ENCODE results near the gene TBL1Y.
"Not testable (repeated sequence)": the region's sequence is repeated elsewhere in the genome, so short reads cannot be mapped to it uniquely, and the experiment has no call there.

The TBL1Y gene

DNA sequence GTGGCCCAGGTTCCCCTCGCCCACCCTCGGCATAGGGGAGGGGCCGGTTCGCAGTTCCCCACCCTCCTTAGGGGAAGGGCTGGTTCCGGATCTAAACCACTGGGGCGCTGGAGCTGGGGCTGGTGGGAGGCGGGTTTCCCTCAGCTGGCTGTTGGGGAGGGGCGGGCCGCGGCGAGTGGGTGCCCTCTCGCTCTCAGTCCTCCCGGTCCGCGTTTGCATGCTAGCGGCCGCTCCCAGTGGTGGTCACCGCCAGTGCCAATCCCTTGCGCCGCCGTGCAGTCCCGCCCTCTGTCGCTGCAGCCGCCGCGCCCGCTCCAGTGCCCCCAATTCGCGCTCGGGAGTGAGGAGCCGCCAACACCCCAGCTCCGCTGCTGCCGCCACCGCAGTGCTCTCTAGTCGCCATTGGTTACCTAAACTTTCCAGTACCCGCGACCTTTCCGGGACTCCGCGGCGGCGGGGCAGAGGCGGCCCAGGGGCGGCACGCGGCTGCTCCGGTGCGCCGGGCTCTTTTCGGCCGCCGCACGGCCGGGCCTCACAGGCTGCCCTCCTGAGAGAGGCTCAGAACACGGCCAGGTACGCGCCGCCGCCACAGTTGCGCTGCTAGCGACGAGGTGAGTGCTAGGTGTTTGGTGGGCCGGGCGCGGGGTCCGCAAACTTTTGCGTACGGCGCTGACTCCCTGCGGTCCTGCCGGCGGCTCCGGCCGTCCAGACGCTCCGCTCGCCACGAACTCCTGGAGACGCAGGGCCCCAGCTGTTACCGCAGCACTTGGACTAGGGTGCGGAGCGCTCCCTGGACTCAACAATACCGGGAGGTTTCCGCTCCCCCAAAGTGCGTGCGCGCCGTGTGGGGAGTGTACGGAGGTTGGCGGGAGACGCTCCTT is at the start of gene TBL1Y:
Gene TBL1Y (plus strand): TSS at position 326 of the 881 bp plus-strand sequence. CDS start 114,388 bp downstream, outside the sequence.
- DNase-seq (ENCODE audit: low spot score), result peak; percentile 6

DNA sequence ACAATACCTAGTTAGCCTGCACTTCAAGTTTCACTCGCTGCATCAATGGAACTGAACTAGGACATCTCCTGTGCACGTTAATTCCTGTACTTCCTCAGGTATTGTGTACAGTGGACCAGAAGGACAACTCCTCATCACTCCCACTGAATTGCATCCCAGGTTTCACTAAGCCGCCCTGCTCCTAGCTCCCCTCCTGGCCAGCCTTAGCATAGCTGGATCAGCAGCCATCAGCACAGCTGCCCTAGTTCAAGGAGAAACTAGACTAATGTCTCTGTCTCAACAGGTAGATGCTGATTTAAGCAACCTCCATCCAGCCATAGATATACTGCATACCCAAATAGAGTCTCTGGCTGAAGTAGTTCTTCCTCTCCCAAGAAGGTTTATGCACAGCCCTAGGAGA is 16.0 kb upstream of the TBL1Y start:
- no peak for DNase-seq (ENCODE audit: low spot score)

- no peak for DNase-seq (ENCODE audit: low spot score)
Observed at GRCh38 chrY:6895236-6895635, 15.3 kb upstream of the TBL1Y start.

DNA sequence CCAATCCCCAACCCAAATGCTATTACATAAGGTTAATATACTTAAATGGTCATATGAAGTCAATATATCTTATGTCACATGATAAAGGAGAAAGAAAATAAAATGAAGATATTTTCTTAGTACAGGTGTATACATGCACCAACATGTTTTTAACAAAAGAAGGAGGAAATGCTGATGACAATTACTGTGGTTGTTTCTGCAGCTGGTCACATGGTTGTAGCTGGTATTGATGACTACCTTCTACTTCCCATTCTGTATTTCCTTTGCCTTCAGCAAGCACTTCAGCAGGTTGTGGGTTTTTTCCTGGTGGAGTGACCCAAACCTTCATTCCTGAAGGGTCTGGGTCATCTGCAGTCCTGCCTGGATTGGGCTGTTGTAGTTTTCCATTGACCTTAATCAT is 8.4 kb upstream of the TBL1Y start:
- DNase-seq (ENCODE audit: low spot score), result not testable (repeated sequence)

GRCh38 chrY:6907591-6907990 is 2.9 kb upstream of the TBL1Y start:
- DNase-seq (ENCODE audit: low spot score), result no peak

DNA sequence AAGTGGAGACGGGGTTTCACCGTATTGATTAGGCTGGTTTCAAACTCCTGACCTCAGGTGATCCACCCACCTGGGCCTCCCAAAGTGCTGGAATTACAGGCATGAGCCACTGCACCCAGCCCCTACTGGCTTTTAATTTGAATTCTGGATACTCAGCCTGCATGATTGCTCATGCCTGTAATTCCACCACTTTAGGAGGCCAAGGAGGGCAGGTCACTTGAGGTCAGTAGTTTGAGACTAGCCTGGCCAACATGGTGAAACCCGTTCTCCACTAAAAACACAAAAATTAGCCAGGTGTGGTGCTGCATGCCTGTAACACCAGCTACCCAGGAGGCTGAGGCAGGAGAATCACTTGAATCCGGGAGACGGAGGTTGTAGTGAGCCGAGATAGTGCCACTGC is 2.5 kb upstream of the TBL1Y start:
- not testable (repeated sequence) for DNase-seq (ENCODE audit: low spot score)

GRCh38 chrY:6909118-6909521 is 1.4 kb upstream of the TBL1Y start:
- DNase-seq (ENCODE audit: low spot score), result no peak

DNA sequence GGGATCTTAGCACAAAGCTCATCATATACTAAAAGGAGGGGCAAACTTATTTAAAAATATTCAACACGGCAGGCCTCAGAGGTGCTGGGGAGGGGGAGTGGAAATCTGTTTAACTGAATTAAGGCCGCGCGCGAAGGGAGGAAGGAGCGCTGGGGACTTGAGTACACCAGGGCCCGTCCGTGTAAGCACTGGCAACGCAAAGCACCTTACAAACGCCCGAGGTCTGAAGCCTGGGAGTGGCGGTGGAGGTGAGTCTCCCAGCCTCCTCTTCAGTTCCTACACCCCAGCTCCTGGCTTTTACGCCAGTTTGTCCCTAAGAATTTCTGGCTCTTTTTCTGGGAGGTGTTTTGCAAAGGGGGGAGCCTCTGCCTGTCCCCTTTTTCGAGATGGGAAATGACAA is 641 bp upstream of the TBL1Y start:
- no peak for DNase-seq (ENCODE audit: low spot score)

- DNase-seq (ENCODE audit: low spot score), result no peak
Observed at GRCh38 chrY:6911253-6911881, 870 bp downstream of the TBL1Y start, which contains the start of gene AMELY. Gene AMELY (minus strand): TSS chrY:6911752. CDS start chrY:6872608, 39,144 bp downstream.

DNA sequence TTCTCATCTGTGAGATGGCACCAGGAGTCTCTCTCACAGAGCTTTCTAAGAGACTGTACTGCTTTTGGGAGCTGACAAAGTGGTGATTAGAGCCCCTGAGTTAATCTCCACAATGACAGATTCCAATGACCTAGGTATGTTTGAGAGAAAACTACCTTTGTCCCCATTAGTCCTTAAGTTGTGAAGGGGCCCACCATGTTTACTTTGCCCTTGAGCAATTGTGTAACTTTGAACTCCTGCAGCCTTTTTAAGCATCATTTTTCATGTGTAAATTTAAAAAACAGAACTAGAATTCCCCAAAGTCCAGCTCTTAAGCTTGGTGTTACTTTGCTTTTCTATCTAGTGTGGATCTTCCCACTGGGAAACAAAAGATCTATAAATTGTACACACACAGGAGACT is 2.9 kb downstream of the TBL1Y start:
- DNase-seq (ENCODE audit: low spot score), result no peak

DNA sequence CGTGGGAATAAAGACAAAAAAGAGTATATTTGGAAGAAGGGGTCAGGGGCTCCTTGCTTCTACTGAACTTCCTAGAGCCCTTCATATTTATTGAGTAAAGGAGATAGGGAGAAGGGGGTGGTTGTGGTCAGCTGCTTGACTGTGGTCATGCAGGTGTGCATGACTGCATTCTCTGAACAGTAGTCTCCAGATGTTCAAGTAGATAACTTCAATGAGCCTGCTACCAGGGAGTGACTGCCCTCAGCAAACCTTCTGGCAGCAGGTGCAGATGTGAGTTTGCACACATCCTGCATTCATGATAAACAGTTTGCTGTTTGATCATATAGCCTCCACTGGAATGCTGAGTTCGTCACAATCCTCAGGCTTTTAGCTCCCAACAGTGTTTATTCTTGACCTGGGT is 10.6 kb downstream of the TBL1Y start:
- DNase-seq (ENCODE audit: low spot score), result no peak

- DNase-seq (ENCODE audit: low spot score), result no peak
Observed at GRCh38 chrY:6928265-6928664, 17.8 kb downstream of the TBL1Y start.

GRCh38 chrY:6929237-6929636 is 18.7 kb downstream of the TBL1Y start:
- no peak for DNase-seq (ENCODE audit: low spot score)

DNA sequence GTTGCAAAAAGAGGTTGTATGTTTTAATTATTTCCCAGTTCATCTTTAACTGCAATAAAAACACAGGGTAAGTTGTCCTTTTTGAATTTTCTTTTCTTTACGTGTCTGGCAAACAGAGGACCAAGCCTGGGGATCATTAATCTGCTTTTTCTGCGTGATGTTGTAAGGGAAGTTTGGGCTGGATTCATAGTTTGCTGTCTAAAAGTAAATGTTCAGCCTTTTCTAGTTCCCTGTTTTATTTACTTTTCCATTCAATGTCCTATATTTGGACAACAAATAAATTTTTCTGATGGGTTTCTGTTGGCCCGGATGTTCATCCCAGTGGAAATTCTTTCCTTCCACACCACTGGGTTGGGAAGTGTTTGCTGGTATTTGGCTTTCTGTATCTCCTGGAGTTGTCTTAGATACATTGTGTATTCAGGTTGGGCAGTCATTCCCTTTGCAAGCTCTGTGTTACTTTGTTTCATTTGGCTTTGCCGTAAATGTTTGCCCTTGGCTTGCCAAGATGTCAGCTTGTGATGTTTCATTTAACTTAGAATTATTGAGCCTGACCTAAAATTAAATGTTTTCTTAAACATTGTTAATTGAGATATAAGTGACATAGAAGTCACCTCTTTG is 21.4 kb downstream of the TBL1Y start:
- no peak for DNase-seq (ENCODE audit: low spot score)

- DNase-seq (ENCODE audit: low spot score), result no peak
Observed at GRCh38 chrY:6935497-6935896, 25.0 kb downstream of the TBL1Y start.

DNA sequence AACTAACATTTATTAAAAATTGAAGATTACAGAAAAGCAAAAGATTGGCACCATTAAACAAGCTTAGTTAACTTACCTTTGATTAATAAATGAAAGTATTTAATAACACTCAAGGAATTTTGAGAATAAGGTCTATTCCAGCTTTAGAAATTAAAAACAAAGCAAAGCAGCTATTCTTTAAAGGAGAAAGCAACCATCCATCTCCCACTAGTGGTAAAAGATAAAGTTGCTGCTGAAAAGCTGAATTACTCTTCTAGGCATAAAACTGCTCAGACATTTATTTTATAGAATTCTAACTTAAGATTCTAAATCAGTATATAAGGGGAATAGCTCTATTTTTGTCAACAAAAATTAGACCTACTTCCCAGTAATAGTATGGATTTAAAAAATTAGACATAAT is 37.2 kb downstream of the TBL1Y start:
- DNase-seq (ENCODE audit: low spot score), result no peak

GRCh38 chrY:6948378-6948777 is 37.9 kb downstream of the TBL1Y start:
- DNase-seq (ENCODE audit: low spot score), result no peak

GRCh38 chrY:6949947-6950346 is 39.5 kb downstream of the TBL1Y start:
- no peak for DNase-seq (ENCODE audit: low spot score)

DNA sequence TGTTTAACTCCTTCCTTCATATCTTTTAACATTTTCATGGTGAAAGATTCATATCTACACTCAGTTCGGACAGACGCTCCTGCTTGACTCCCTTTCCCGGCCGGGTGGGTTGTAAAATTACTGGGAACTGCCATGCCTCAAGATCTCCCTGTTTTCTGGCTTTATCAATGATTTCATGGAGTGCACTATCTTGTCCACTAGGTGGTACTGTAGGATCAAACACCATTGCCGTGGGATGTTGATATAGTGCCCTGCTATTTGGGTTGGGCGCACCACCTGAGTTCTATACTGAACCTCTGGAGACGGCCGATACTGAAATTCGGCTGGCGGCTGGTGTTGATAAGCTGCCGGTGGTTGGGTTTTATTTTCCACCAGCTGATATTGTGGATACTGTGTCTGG is 54.2 kb downstream of the TBL1Y start:
- DNase-seq (ENCODE audit: low spot score), result peak; percentile 22

DNA sequence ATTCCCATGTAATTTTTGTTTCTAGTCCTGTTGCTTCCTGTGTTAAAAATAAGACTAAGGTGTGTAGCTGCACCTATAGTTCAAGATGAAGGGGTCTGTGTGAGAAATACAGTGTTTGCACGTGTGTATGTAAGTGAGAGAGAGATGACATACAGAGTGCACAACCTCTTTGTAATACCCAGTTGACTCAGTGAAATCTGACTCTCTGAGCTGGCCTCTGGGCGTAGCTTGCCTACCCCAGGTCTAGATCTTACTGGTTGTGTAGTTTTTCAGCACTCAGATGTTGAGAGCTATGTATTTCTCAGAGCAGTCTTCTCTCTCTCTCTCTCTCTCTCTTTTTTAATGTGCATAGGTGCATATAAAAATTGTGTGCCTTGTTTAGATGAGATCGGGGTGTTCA is 56.0 kb downstream of the TBL1Y start:
- DNase-seq (ENCODE audit: low spot score), result peak; percentile 16

GRCh38 chrY:6967736-6968135 is 57.2 kb downstream of the TBL1Y start:
- DNase-seq (ENCODE audit: low spot score), result no peak

DNA sequence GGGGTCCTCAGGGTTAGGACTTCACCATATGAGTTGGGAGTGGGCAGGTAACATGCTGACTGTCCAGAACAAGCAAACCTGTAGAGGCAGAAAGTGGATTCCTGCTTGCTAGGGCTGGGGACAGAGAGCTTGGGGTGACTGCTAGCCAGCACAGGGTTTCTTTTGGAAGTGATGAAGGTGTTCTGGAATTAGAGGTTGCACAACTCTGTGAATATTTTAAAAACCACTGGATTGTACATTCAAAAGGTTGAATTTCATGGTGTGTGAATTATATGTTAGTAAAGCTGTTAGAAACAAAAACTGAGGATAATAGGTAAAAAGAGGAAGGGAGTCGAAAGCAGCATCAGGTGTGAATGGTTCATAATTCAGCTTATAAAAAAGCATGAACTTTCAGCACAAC is 57.7 kb downstream of the TBL1Y start:
- DNase-seq (ENCODE audit: low spot score), result no peak

- no peak for DNase-seq (ENCODE audit: low spot score)
Observed at GRCh38 chrY:6972271-6972887, 61.9 kb downstream of the TBL1Y start.
